ENCODE data around the gene AFF2.

AFF2 gene

GRCh38 chrX:149036086-149036485, 535.7 kb downstream of the AFF2 start:
- no peak for DNase-seq

- DNase-seq = no peak
These were observed 537.0 kb downstream of the AFF2 start for GRCh38 chrX:149037281-149037870.

GRCh38 chrX:149039057-149039456, 538.6 kb downstream of the AFF2 start:
- no peak for DNase-seq

GRCh38 chrX:149040873-149041535, 540.6 kb downstream of the AFF2 start:
- DNase-seq = no peak

GRCh38 chrX:149043401-149043800, 543.0 kb downstream of the AFF2 start:
- no peak for DNase-seq

- no peak for DNase-seq
These were observed 544.1 kb downstream of the AFF2 start for GRCh38 chrX:149044471-149044870.

- no peak for DNase-seq
These were observed 545.3 kb downstream of the AFF2 start for GRCh38 chrX:149045645-149046210.

Measured in NCI-H2171 treated with DMSO at 0.1 percent for 48 hours (cell line).